SK-N-SH (cell line): ENCODE results near the gene BMP7. TPM values are rescaled to one million over a fixed set of nuclear protein-coding genes. Genes with fewer than 3 reads are reported as not detected.

Source experiments
- CTCF ChIA-PET: fragments of 300-600, 350-600 bp; formaldehyde crosslinking; extraction: SDS; loops from one replicate; lab custom pipeline; 2021; lab: Yijun Ruan, JAX
- POLR2A ChIA-PET: fragments of 350-600 bp; sonication (Branson Sonifier 250); formaldehyde crosslinking; extraction: SDS; loops from one replicate; lab custom pipeline; 2020; ENCODE audit warnings: antibody characterized with exemption, inconsistent platforms; lab: Yijun Ruan, JAX
- DNase-seq: peaks from one replicate; pipeline ENCODE4 v3.0.0; 2012
- H2AFZ ChIP-seq: fragments of 200-600 bp; sonication (generic); 2 replicates; pipeline ENCODE4 v1.8.1; 2016; ENCODE audit warnings: antibody characterized with exemption, mild to moderate bottlenecking, low read depth
- H3F3A ChIP-seq: fragments of 200-600 bp; sonication (generic); replicated peaks from 2 replicates; pipeline ENCODE3; 2016; ENCODE audit warnings: antibody characterized with exemption, mild to moderate bottlenecking; ENCODE audit not compliant: insufficient read depth
- H3K27ac ChIP-seq, 2 experiments: fragments of 200-500 bp in 1 of 2; fragments of 200-600 bp in 1 of 2; sonication (Bioruptor generic) in 1 of 2; sonication (generic), shearing (Covaris generic) in 1 of 2; 2 replicates each; pipeline versions ENCODE4 v1.5.1 to v1.6.1; 2014 to 2016; ENCODE audit warnings: low read depth in 2 of 2, inconsistent platforms in 1 of 2, low read length in 1 of 2, mild to moderate bottlenecking in 1 of 2, mixed read lengths in 1 of 2
- H3K27me3 ChIP-seq: fragments of 200-600 bp; sonication (generic), shearing (Covaris generic); 2 replicates; pipeline ENCODE4 v1.6.1; 2016; ENCODE audit warnings: mixed run types; ENCODE audit not compliant: insufficient read depth
- H3K36me3 ChIP-seq, 2 experiments: fragments of 200-500 bp in 1 of 2; fragments of 200-600 bp in 1 of 2; sonication (Bioruptor generic) in 1 of 2; sonication (generic) in 1 of 2; replicated peaks in 1 of 2; 2 replicates each; pipeline versions ENCODE3 to v1.5.1; 2014 to 2016; ENCODE audit warnings: low read length in 1 of 2, mild to moderate bottlenecking in 1 of 2; ENCODE audit not compliant: insufficient read depth in 2 of 2, control insufficient read depth in 1 of 2
- H3K4me1 ChIP-seq, 2 experiments: fragments of 200-500 bp in 1 of 2; fragments of 200-600 bp in 1 of 2; sonication (Bioruptor generic) in 1 of 2; sonication (generic), shearing (Covaris generic) in 1 of 2; 2 replicates each; pipeline versions ENCODE4 v1.5.1 to v1.6.1; 2014 to 2016; ENCODE audit warnings: low read depth in 1 of 2, low read length in 1 of 2, mixed run types in 1 of 2; ENCODE audit not compliant: insufficient read depth in 2 of 2, control insufficient read depth in 1 of 2
- H3K4me2 ChIP-seq: fragments of 200-600 bp; sonication (generic), shearing (Covaris generic); 2 replicates; pipeline ENCODE4 v1.6.1; 2017; ENCODE audit warnings: mixed run types
- H3K4me3 ChIP-seq, 2 experiments: fragments of 200-500 bp in 1 of 2; fragments of 200-600 bp in 1 of 2; sonication (Bioruptor generic) in 1 of 2; sonication (generic), shearing (Covaris generic) in 1 of 2; 2 replicates each; pipeline versions ENCODE4 v1.5.1 to v1.8.1; 2014 to 2016; ENCODE audit warnings: low read depth in 2 of 2, inconsistent platforms in 1 of 2, low read length in 1 of 2, mild to moderate bottlenecking in 1 of 2, mixed read lengths in 1 of 2, moderate library complexity in 1 of 2
- H3K79me2 ChIP-seq: fragments of 200-600 bp; sonication (generic); 2 replicates; pipeline ENCODE4 v1.8.1; 2017; ENCODE audit warnings: mild to moderate bottlenecking; ENCODE audit not compliant: insufficient read depth
- H3K9ac ChIP-seq: fragments of 200-600 bp; sonication (generic); 2 replicates; pipeline ENCODE4 v1.6.1; 2017; ENCODE audit warnings: mixed run types
- H3K9me2 ChIP-seq: fragments of 200-600 bp; sonication (generic); 2 replicates; pipeline ENCODE4 v1.6.1; 2017; ENCODE audit warnings: mixed run types
- H3K9me3 ChIP-seq: fragments of 200-600 bp; sonication (generic); 2 replicates; pipeline ENCODE4 v1.6.1; 2017; ENCODE audit warnings: mixed run types, mild to moderate bottlenecking, moderate library complexity
- H4K20me1 ChIP-seq: fragments of 200-600 bp; sonication (generic); 2 replicates; pipeline ENCODE4 v1.6.1; 2017; ENCODE audit warnings: mild to moderate bottlenecking, mixed run types; ENCODE audit not compliant: insufficient read depth
- CHD2 ChIP-seq: fragments of 150-350 bp; IDR thresholded peaks from 2 replicates; pipeline ENCODE4 v1.6.1; 2018; ENCODE audit warnings: low read length; ENCODE audit not compliant: partially characterized antibody
- ELF1 ChIP-seq: IDR thresholded peaks from 2 replicates; pipeline ENCODE4 v1.4.0; 2012
- EZH2phosphoT487 ChIP-seq: fragments of 200-600 bp; sonication (generic); IDR thresholded peaks from 2 replicates; pipeline ENCODE4 v1.6.1; 2017; ENCODE audit warnings: low read depth, mixed run types, mild to moderate bottlenecking, antibody characterized with exemption, moderate library complexity, borderline replicate concordance
- FOSL2 ChIP-seq: IDR thresholded peaks from 2 replicates; pipeline ENCODE4 v1.4.0; 2012; ENCODE audit warnings: low read depth, mild to moderate bottlenecking, moderate library complexity, borderline replicate concordance
- FOXM1 ChIP-seq: IDR thresholded peaks from 2 replicates; pipeline ENCODE4 v1.4.0; 2012; ENCODE audit warnings: low read depth, mild to moderate bottlenecking
- GABPA ChIP-seq: IDR thresholded peaks from 2 replicates; pipeline ENCODE4 v1.4.0; 2012; ENCODE audit warnings: low read depth, mild to moderate bottlenecking
- GATA2 ChIP-seq: sonication (generic); formaldehyde crosslinking; IDR thresholded peaks from 2 replicates; pipeline ENCODE4 v1.5.0; 2020; ENCODE audit warnings: mild to moderate bottlenecking, missing genetic modification reagents
- MEF2A ChIP-seq: IDR thresholded peaks from 2 replicates; pipeline ENCODE4 v1.4.0; 2012; ENCODE audit warnings: low read depth, borderline replicate concordance
- MXI1 ChIP-seq: IDR thresholded peaks from 2 replicates; pipeline ENCODE4 v1.6.1; 2012; ENCODE audit warnings: mild to moderate bottlenecking, low read depth, low read length, improper control_type of control experiment
- NFIC ChIP-seq: IDR thresholded peaks from 2 replicates; pipeline ENCODE4 v1.4.0; 2012; ENCODE audit warnings: borderline replicate concordance
- NRF1 ChIP-seq: IDR thresholded peaks from 2 replicates; pipeline ENCODE4 v1.6.1; 2012; ENCODE audit warnings: low read depth, mild to moderate bottlenecking, low read length
- POLR2AphosphoS5 ChIP-seq: IDR thresholded peaks from 2 replicates; pipeline ENCODE4 v1.6.1; 2012; ENCODE audit warnings: low read depth, low read length
- SMC3 ChIP-seq: IDR thresholded peaks from 2 replicates; pipeline ENCODE4 v1.6.1; 2012; ENCODE audit warnings: low read depth, low read length, improper control_type of control experiment
- TAF1 ChIP-seq: IDR thresholded peaks from 2 replicates; pipeline ENCODE4 v1.6.1; 2012; ENCODE audit warnings: low read depth, mild to moderate bottlenecking, low read length, moderate library complexity, borderline replicate concordance
- YY1 ChIP-seq: IDR thresholded peaks from 2 replicates; pipeline ENCODE4 v1.4.0; 2012; ENCODE audit warnings: low read depth, mild to moderate bottlenecking
- WGBS: methylation state at CpG from one replicate; pipeline ENCODE4 v1.1.6; 2017; ENCODE audit warnings: low lambda C conversion rate; 5-methylcytosine and 5-hydroxymethylcytosine counted together
- polyA plus RNA-seq, 3 experiments: library from polyadenylated mRNA; depleted of rRNA; stranded (reverse); fragments of >200 nt; gene quantifications; 2 replicates each; pipeline ENCODE4 v1.2.3, GENCODE V29; 2012
- TF ChIP-seq, protein P1 (sequence below): IDR thresholded peaks from 2 replicates; pipeline ENCODE4; 2012
- TF ChIP-seq, protein P2 (sequence below): fragments of 150-350 bp; IDR thresholded peaks from 2 replicates; pipeline ENCODE4 v1.6.1; 2017; ENCODE audit warnings: antibody characterized with exemption, low read length, low read depth, borderline replicate concordance

Gene BMP7
- polyA plus RNA-seq, 1 of the 3 experiments (the other 2 are of a cell fraction): not detected

GRCh38 chr20:57148263-57148662 lies 118.2 kb downstream of the BMP7 start:
- CTCF ChIA-PET: no interaction called here
- 28% methylated on average over 13 of the region's 13 CpGs for whole genome bisulfite sequencing

DNA sequence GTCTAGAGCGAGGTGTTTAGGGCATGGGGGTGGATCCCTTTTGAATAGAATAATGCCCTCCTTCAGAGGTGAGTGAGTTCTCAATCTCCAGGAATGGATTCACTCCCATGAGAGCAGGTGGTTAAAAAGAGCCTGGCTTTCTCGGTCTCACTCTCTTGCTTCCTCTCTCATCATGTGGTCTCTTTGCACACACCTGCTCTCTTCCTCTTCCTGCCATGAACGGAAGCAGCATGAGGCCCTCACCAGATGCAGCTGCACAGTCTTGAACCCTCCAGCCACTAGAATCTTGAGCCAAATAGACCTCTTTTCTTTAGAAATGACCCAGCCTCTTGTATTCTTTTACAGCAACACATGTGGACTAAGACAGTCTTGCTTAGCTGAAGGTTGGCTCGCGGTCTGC lies 119.3 kb downstream of the BMP7 start:
- Histone ChIP-seq H3K79me2 (no peaks in the 10 kb centered on the region), H2AFZ (no peak overlapping the region), H4K20me1 (no peaks in the 10 kb centered on the region), H3F3A (no peaks in the 10 kb centered on the region), H3K4me2 (no peak overlapping the region), H3K4me3 (no peak overlapping the region), H3K27me3 (no peaks in the 10 kb centered on the region), H3K9me3 (no peaks in the 10 kb centered on the region), H3K9ac (no peak overlapping the region), H3K36me3 (no peaks in the 10 kb centered on the region), H3K9me2 (no peaks in the 10 kb centered on the region), H3K27ac (no peak overlapping the region), H3K4me1 (peaks cover 0 to 22% of the 10 kb centered on the region in 2 experiments; a peak in 1 of 4 replicates)
- WGBS: 45% methylated on average over 5 of the region's 5 CpGs
- ChIA-PET CTCF (no interaction called here), POLR2A (no interaction called here)
- DNase-seq: no peak
- TF ChIP-seq NFIC: no peak
- no peak for TF ChIP-seq FOXM1
- TF ChIP-seq GABPA: no peak
- TF ChIP-seq YY1: no peak
- no peak for TF ChIP-seq GATA2 (CRISPR knock-in tag)
- TF ChIP-seq SMC3: no peak
- no peak for TF ChIP-seq MXI1

More at GRCh38 chr20:57148263-57148662, 118.2 kb downstream of the BMP7 start:
- Histone ChIP-seq H3K9ac (no peak overlapping the region), H3K36me3 (no peaks in the 10 kb centered on the region), H3K9me2 (no peaks in the 10 kb centered on the region), H3F3A (no peaks in the 10 kb centered on the region), H3K4me2 (no peak overlapping the region), H3K9me3 (no peaks in the 10 kb centered on the region), H3K27ac (no peak overlapping the region), H3K27me3 (no peaks in the 10 kb centered on the region), H3K79me2 (no peaks in the 10 kb centered on the region), H4K20me1 (no peaks in the 10 kb centered on the region), H3K4me1 (peaks cover 0 to 12% of the 10 kb centered on the region in 2 experiments; a peak in 1 of 4 replicates), H3K4me3 (no peak overlapping the region), H2AFZ (no peak overlapping the region)
- POLR2A ChIA-PET: no interaction called here
- no peak for TF ChIP-seq POLR2AphosphoS5
- no peak for TF ChIP-seq CHD2
- no peak for TF ChIP-seq FOSL2
- TF ChIP-seq, protein P1, sequence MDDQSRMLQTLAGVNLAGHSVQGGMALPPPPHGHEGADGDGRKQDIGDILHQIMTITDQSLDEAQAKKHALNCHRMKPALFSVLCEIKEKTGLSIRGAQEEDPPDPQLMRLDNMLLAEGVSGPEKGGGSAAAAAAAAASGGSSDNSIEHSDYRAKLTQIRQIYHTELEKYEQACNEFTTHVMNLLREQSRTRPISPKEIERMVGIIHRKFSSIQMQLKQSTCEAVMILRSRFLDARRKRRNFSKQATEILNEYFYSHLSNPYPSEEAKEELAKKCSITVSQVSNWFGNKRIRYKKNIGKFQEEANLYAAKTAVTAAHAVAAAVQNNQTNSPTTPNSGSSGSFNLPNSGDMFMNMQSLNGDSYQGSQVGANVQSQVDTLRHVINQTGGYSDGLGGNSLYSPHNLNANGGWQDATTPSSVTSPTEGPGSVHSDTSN: no peak
- no peak for TF ChIP-seq TAF1
- TF ChIP-seq EZH2phosphoT487: no peak
- TF ChIP-seq MEF2A: no peak
- no peak for TF ChIP-seq ELF1
- TF ChIP-seq, protein P2, sequence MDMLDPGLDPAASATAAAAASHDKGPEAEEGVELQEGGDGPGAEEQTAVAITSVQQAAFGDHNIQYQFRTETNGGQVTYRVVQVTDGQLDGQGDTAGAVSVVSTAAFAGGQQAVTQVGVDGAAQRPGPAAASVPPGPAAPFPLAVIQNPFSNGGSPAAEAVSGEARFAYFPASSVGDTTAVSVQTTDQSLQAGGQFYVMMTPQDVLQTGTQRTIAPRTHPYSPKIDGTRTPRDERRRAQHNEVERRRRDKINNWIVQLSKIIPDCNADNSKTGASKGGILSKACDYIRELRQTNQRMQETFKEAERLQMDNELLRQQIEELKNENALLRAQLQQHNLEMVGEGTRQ: no peak
- TF ChIP-seq NRF1: no peak
- TF ChIP-seq FOXM1: no peak
- no peak for DNase-seq
